Type B pancreatic cell (in vitro differentiated cells): ENCODE data around the gene WASL. TPM values are rescaled to one million over a fixed set of nuclear protein-coding genes. Genes with fewer than 3 reads are reported as not detected.
A peak's percentile ranks its signal among the peaks of the same experiment; 100 is the strongest.
"Not testable (repeated sequence)": the region's sequence is repeated elsewhere in the genome, so short reads cannot be mapped to it uniquely, and the experiment has no call there.

Source experiments
- DNase-seq: peaks from one replicate; pipeline ENCODE4 v3.0.0; 2021; ENCODE audit warnings: mixed read lengths; ENCODE audit not compliant: unreplicated experiment; ENCODE audit errors: extremely low spot score
- H3K27ac Mint-ChIP-seq: 2 replicates; pipeline ENCODE4 v1.8.0; 2021; ENCODE audit warnings: mild to moderate bottlenecking, mixed read lengths
- H3K27me3 Mint-ChIP-seq: 2 replicates; pipeline ENCODE4 v1.8.0; 2021; ENCODE audit warnings: mixed read lengths
- H3K36me3 Mint-ChIP-seq: 2 replicates; pipeline ENCODE4 v1.8.0; 2021; ENCODE audit warnings: mixed read lengths
- H3K4me1 Mint-ChIP-seq: one replicate; pipeline ENCODE4 v1.8.0; 2021; ENCODE audit warnings: mixed read lengths; ENCODE audit not compliant: unreplicated experiment
- H3K4me3 Mint-ChIP-seq: 2 replicates; pipeline ENCODE4 v1.8.0; 2021; ENCODE audit warnings: mild to moderate bottlenecking, mixed read lengths
- H3K9me3 Mint-ChIP-seq: 2 replicates; pipeline ENCODE4 v1.8.0; 2021; ENCODE audit warnings: mixed read lengths
- total RNA-seq: library from RNA; stranded (reverse); gene quantifications from 2 replicates; pipeline ENCODE4 v1.2.1, GENCODE V29; 2021; ENCODE audit warnings: low replicate concordance
- TF ChIP-seq, protein P1 (sequence below): fragments of 200-600 bp; sonication (generic); conservative IDR thresholded peaks from 2 replicates; pipeline ENCODE4 v1.5.0; 2021; ENCODE audit warnings: antibody characterized with exemption, mild to moderate bottlenecking

The WASL gene
- total RNA-seq, 1 donor from 2014 or later = 34.4 TPM

DNA sequence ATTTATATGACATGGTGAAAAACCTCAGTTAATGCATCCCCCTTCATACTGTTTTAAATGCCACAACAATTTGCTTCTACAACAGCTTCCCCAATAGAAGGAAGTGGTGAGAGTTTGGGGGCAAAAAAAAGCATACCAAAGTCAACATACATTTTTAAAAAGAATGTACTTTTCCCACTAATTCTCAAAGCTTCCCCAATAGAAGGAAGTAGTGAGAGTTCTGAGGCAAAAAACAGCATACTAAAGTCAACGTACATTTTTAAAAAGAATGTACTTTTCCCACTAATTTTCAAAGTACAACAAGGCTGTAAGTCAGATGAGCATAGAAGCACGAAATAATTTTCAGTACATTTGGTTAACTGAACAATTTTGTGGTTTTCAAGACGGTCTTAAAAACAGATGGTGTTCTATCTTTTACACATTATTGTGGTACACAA lies 24.0 kb downstream of the WASL start:
- Mint-ChIP-seq H3K4me1 (peaks cover 19% of the 10 kb centered on the region), H3K36me3 (peaks cover 8% of the 10 kb centered on the region), H3K27me3 (no peaks in the 10 kb centered on the region), H3K9me3 (no peaks in the 10 kb centered on the region), H3K27ac (no peak overlapping the region), H3K4me3 (no peak overlapping the region)
- DNase-seq = no peak
- TF ChIP-seq, protein P1, sequence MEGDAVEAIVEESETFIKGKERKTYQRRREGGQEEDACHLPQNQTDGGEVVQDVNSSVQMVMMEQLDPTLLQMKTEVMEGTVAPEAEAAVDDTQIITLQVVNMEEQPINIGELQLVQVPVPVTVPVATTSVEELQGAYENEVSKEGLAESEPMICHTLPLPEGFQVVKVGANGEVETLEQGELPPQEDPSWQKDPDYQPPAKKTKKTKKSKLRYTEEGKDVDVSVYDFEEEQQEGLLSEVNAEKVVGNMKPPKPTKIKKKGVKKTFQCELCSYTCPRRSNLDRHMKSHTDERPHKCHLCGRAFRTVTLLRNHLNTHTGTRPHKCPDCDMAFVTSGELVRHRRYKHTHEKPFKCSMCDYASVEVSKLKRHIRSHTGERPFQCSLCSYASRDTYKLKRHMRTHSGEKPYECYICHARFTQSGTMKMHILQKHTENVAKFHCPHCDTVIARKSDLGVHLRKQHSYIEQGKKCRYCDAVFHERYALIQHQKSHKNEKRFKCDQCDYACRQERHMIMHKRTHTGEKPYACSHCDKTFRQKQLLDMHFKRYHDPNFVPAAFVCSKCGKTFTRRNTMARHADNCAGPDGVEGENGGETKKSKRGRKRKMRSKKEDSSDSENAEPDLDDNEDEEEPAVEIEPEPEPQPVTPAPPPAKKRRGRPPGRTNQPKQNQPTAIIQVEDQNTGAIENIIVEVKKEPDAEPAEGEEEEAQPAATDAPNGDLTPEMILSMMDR = no peak

DNA sequence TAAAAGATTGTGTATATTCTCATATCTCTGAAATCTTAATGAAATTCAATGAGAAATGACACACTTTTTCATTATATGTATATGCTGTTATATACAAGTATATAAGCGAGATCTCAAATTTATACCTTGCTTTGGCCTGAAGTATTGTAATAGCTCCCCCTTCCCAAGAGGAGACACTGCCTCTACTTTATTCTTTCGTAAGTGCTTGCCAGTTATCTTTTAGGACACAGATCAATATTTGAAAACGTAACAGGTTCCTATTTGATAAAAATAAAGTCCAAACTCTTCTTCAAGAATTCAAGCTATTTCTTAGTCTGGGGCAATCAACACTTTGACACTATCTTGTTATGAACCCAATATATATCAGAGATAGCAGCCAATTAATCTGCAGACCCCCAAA lies 24.9 kb downstream of the WASL start:
- H3K4me3 Mint-ChIP-seq = no peak overlapping the region
- no peak for DNase-seq
- TF ChIP-seq, protein P1 = no peak
- H3K4me1 Mint-ChIP-seq = peaks cover 19% of the 10 kb centered on the region
- H3K36me3 Mint-ChIP-seq = peaks cover 13% of the 10 kb centered on the region
- no peak overlapping the region for H3K27ac Mint-ChIP-seq
- H3K27me3 Mint-ChIP-seq = no peaks in the 10 kb centered on the region
- H3K9me3 Mint-ChIP-seq = no peaks in the 10 kb centered on the region

DNA sequence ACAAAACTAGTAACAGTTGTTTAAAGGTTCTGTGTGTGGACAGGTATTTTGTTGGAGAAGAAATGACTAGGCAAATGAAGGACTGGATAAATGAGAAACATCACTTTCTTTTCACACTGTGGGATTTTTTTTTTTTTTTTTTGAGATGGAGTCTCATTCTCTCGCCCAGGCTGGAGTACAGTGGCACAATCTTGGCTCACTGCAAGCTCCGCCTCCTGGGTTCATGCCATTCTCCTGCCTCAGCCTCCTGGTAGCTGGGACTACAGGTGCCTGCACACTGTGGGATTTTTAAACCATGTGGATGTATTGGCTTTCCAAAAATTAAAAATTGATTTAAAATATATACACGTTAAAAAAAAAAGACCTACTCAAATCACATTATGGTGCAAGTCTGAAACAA lies 28.3 kb downstream of the WASL start:
- not testable (repeated sequence) for DNase-seq, H3K9me3 Mint-ChIP-seq, H3K4me3 Mint-ChIP-seq, H3K27ac Mint-ChIP-seq, H3K4me1 Mint-ChIP-seq, H3K27me3 Mint-ChIP-seq
- H3K36me3 Mint-ChIP-seq = peaks cover 12% of the 10 kb centered on the region

DNA sequence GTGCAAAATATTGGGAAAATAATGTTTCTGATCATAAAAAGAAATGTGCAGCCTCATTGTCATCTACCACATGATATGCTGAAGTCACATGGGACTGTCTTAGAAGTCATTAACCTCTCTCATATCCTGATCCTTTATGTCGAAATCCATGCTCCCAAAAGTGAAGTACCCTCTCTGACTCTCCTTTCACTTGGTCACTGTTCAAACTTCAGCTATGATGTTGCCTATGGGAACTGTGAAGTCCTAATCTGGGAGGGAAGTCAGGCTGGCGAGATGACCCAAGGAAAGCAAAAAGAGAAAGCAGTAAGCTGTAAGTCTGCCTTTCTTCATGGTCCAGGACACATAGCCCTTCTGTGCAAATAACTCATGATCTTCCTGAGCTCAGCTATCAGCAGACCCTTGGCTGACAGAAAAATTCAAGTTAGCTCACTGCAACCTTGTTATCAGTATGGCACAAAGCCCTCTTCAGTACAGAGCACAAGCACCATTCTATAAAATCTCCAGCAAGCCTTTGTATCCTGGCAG lies 29.5 kb downstream of the WASL start:
- no peaks in the 10 kb centered on the region for H3K27me3 Mint-ChIP-seq
- peak overlapping the region; percentile 1 for H3K27ac Mint-ChIP-seq
- H3K4me3 Mint-ChIP-seq = no peak overlapping the region
- no peak for DNase-seq
- TF ChIP-seq, protein P1 = no peak
- no peaks in the 10 kb centered on the region for H3K9me3 Mint-ChIP-seq
- peaks cover 13% of the 10 kb centered on the region for H3K4me1 Mint-ChIP-seq
- H3K36me3 Mint-ChIP-seq = peaks cover 14% of the 10 kb centered on the region

DNA sequence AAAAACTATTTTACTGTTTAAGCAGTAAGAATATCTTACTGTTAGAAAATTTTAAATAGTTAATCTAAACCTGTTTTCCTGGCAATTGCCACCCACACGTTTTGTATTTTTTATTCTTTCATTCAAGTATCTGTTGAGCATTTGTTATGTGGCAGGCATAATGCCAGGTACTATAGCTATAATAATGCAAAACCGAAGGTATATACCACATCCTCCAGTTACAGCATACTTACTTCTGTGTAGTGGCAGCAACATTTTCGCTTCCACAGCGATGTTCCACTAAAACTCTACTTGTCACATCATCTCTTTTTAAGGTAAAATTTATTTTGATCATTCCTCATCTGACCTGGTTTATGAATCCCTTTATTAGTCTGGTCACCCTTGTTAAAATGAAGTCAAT lies 30.0 kb downstream of the WASL start:
- H3K27me3 Mint-ChIP-seq = no peaks in the 10 kb centered on the region
- peak overlapping the region; percentile 1 for H3K27ac Mint-ChIP-seq
- peaks cover 14% of the 10 kb centered on the region for H3K36me3 Mint-ChIP-seq
- no peak overlapping the region for H3K4me3 Mint-ChIP-seq
- H3K9me3 Mint-ChIP-seq = no peaks in the 10 kb centered on the region
- TF ChIP-seq, protein P1 = no peak
- peaks cover 11% of the 10 kb centered on the region for H3K4me1 Mint-ChIP-seq
- no peak for DNase-seq

DNA sequence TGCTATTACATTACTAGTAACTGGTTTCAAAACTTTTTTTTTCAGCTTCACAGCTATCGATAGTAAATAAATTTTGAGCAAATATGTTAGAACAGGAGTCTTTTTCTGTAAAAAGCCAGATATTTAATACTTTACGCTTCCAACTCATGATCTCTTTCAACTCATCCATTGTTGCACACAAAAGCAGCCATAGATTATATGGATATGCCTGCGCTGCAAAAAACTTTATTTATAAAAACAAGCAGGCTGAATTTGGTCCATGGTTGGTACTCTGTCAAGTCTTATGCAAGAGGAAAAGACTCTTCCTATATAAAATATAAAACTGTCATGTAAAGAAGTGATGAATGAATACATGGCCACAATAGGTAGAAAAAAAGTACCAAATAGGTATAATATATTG lies 31.1 kb downstream of the WASL start:
- no peak for DNase-seq
- peaks cover 8% of the 10 kb centered on the region for H3K4me1 Mint-ChIP-seq
- no peaks in the 10 kb centered on the region for H3K9me3 Mint-ChIP-seq
- no peaks in the 10 kb centered on the region for H3K27me3 Mint-ChIP-seq
- TF ChIP-seq, protein P1 = no peak
- peaks cover 14% of the 10 kb centered on the region for H3K36me3 Mint-ChIP-seq
- no peak overlapping the region for H3K27ac Mint-ChIP-seq
- no peak overlapping the region for H3K4me3 Mint-ChIP-seq
